GM12878 (cell line): Measurements from ENCODE around the gene ULK1. TPM values are rescaled to one million over a fixed set of nuclear protein-coding genes. Genes with fewer than 3 reads are reported as not detected.

Experiments
- ATF7 ChIP-seq: fragments of 450-650 bp; IDR thresholded peaks from 2 replicates; pipeline ENCODE4 v1.6.1; 2016; ENCODE audit warnings: low read depth, mild to moderate bottlenecking
- BACH1 ChIP-seq: fragments of 450-650 bp; IDR thresholded peaks from 2 replicates; pipeline ENCODE4 v1.6.1; 2017; ENCODE audit warnings: mild to moderate bottlenecking, borderline replicate concordance
- CBFB ChIP-seq: IDR thresholded peaks from 2 replicates; pipeline ENCODE4 v1.6.1; 2016; ENCODE audit warnings: antibody characterized with exemption, low read depth
- HDAC2 ChIP-seq: fragments of 200-600 bp; sonication (generic); IDR thresholded peaks from 2 replicates; pipeline ENCODE4 v1.6.1; 2017
- MXI1 ChIP-seq: fragments of 150-350 bp; IDR thresholded peaks from 2 replicates; pipeline ENCODE4 v1.6.1; 2011; ENCODE audit warnings: low read depth, mild to moderate bottlenecking, inconsistent platforms, low read length, improper control_type of control experiment
- MYB ChIP-seq: fragments of 150-350 bp; IDR thresholded peaks from 2 replicates; pipeline ENCODE4 v1.6.1; 2014; ENCODE audit warnings: mild to moderate bottlenecking, low read depth, low read length, borderline replicate concordance
- MYC ChIP-seq: IDR thresholded peaks from 2 replicates; pipeline ENCODE4 v1.6.1; 2011; ENCODE audit warnings: mild to moderate bottlenecking, low read length, moderate library complexity, inconsistent platforms; ENCODE audit not compliant: insufficient read depth, insufficient replicate concordance, insufficient read length, severe bottlenecking
- NR2C1 ChIP-seq: fragments of 450-650 bp; IDR thresholded peaks from 2 replicates; pipeline ENCODE4 v1.6.1; 2017; ENCODE audit warnings: antibody characterized with exemption, mild to moderate bottlenecking, moderate library complexity
- PAX5 ChIP-seq: IDR thresholded peaks from 2 replicates; pipeline ENCODE4 v1.6.1; 2011; ENCODE audit warnings: low read depth, low read length, borderline replicate concordance
- PML ChIP-seq: IDR thresholded peaks from 2 replicates; pipeline ENCODE4 v1.6.1; 2012; ENCODE audit warnings: low read length, inconsistent platforms
- POLR2A ChIP-seq: IDR thresholded peaks from 2 replicates; pipeline ENCODE4 v1.6.1; 2011; ENCODE audit warnings: low read depth, mild to moderate bottlenecking, low read length
- POLR2AphosphoS5 ChIP-seq: IDR thresholded peaks from 2 replicates; pipeline ENCODE4 v1.6.1; 2011; ENCODE audit warnings: mild to moderate bottlenecking, low read length, inconsistent platforms
- RCOR1 ChIP-seq: conservative IDR thresholded peaks from 2 replicates; pipeline ENCODE4 v1.6.1; 2012; ENCODE audit warnings: low read depth, low read length, improper control_type of control experiment
- RUNX3 ChIP-seq: IDR thresholded peaks from 2 replicates; pipeline ENCODE4 v1.6.1; 2012; ENCODE audit warnings: low read length, inconsistent platforms
- SIN3A ChIP-seq: IDR thresholded peaks from 2 replicates; pipeline ENCODE4 v1.6.1; 2012; ENCODE audit warnings: low read depth, low read length, improper control_type of control experiment
- SIX5 ChIP-seq: IDR thresholded peaks from 2 replicates; pipeline ENCODE4 v1.6.1; 2011; ENCODE audit warnings: mild to moderate bottlenecking, low read depth, low read length, moderate library complexity; ENCODE audit not compliant: severe bottlenecking
- SMAD5 ChIP-seq: IDR thresholded peaks from 2 replicates; pipeline ENCODE4 v1.6.1; 2016; ENCODE audit warnings: antibody characterized with exemption, low read depth
- SMARCA5 ChIP-seq: fragments of 450-650 bp; IDR thresholded peaks from 2 replicates; pipeline ENCODE4 v1.6.1; 2017; ENCODE audit warnings: mild to moderate bottlenecking
- SMC3 ChIP-seq: IDR thresholded peaks from 2 replicates; pipeline ENCODE4 v1.6.1; 2011; ENCODE audit warnings: low read length, improper control_type of control experiment, borderline replicate concordance
- SREBF2 ChIP-seq: IDR thresholded peaks from 2 replicates; pipeline ENCODE4 v1.6.1; 2012; ENCODE audit warnings: mild to moderate bottlenecking, low read length
- SRF ChIP-seq, 2 experiments: IDR thresholded peaks; 2 replicates each; pipeline ENCODE4 v1.6.1; 2011; ENCODE audit warnings: low read depth in 2 of 2, low read length in 2 of 2, mild to moderate bottlenecking in 1 of 2, moderate library complexity in 1 of 2
- TCF12 ChIP-seq: IDR thresholded peaks from 2 replicates; pipeline ENCODE4 v1.6.1; 2011; ENCODE audit warnings: low read depth, mild to moderate bottlenecking, low read length
- TCF3 ChIP-seq: IDR thresholded peaks from 2 replicates; pipeline ENCODE4 v1.6.1; 2012; ENCODE audit warnings: low read depth, mild to moderate bottlenecking, low read length, borderline replicate concordance; ENCODE audit not compliant: insufficient read depth
- YY1 ChIP-seq: IDR thresholded peaks from 2 replicates; pipeline ENCODE4 v1.6.1; 2011; ENCODE audit warnings: low read depth, mild to moderate bottlenecking, low read length
- ZNF217 ChIP-seq: fragments of 450-650 bp; IDR thresholded peaks from 2 replicates; pipeline ENCODE4 v1.6.1; 2017; ENCODE audit warnings: antibody characterized with exemption, mild to moderate bottlenecking
- polyA plus RNA-seq, 11 experiments: library from polyadenylated mRNA; depleted of rRNA in 4 of 11; unstranded in 6 of 11; stranded (reverse) in 5 of 11; fragments of >200 nt; fragmentation: Nextera tagmentation in 4 of 11; fragmentation: Illumina TruSeq in 1 of 11; extraction: Ambion mirVana in 4 of 11; extraction: Trizol in 1 of 11; gene quantifications; 1 replicate in 1 of 11; 2 replicates in 10 of 11; pipeline versions ENCODE4 v1.2.1 to v1.2.3, GENCODE V29; 2011 to 2016; ENCODE audit warnings: inconsistent platforms in 2 of 11, missing spikeins in 2 of 11, low read depth in 1 of 11
- total RNA-seq, 4 experiments: library from RNA; depleted of rRNA in 3 of 4; stranded (reverse); fragments of >200 nt in 3 of 4; fragmentation: Illumina TruSeq in 1 of 4; extraction: Trizol in 1 of 4; gene quantifications; 2 replicates each; pipeline versions ENCODE4 v1.2.1 to v1.2.3, GENCODE V29; 2013 to 2021
- TF ChIP-seq, protein P1 (sequence below): IDR thresholded peaks from 2 replicates; pipeline ENCODE4 v1.6.1; 2012; ENCODE audit warnings: low read depth, low read length, improper control_type of control experiment
- TF ChIP-seq, protein P2 (sequence below): fragments of 450-650 bp; IDR thresholded peaks from 2 replicates; pipeline ENCODE4 v1.6.1; 2016; ENCODE audit warnings: mild to moderate bottlenecking
- TF ChIP-seq, protein P3 (sequence below): IDR thresholded peaks from 2 replicates; pipeline ENCODE4 v1.6.1; 2011; ENCODE audit warnings: low read depth, low read length, improper control_type of control experiment, borderline replicate concordance
- TF ChIP-seq, protein P4 (sequence below): IDR thresholded peaks from 2 replicates; pipeline ENCODE4 v1.6.1; 2011; ENCODE audit warnings: low read depth, mild to moderate bottlenecking, low read length, moderate library complexity, borderline replicate concordance; ENCODE audit errors: extremely low read depth

ULK1 gene
- total and polyA plus RNA-seq, 10 of the 15 experiments (the other 5 are each of a cell fraction or from before 2014, with no cell fraction given): 0.13 to 14.1 (median 1.5) TPM

DNA sequence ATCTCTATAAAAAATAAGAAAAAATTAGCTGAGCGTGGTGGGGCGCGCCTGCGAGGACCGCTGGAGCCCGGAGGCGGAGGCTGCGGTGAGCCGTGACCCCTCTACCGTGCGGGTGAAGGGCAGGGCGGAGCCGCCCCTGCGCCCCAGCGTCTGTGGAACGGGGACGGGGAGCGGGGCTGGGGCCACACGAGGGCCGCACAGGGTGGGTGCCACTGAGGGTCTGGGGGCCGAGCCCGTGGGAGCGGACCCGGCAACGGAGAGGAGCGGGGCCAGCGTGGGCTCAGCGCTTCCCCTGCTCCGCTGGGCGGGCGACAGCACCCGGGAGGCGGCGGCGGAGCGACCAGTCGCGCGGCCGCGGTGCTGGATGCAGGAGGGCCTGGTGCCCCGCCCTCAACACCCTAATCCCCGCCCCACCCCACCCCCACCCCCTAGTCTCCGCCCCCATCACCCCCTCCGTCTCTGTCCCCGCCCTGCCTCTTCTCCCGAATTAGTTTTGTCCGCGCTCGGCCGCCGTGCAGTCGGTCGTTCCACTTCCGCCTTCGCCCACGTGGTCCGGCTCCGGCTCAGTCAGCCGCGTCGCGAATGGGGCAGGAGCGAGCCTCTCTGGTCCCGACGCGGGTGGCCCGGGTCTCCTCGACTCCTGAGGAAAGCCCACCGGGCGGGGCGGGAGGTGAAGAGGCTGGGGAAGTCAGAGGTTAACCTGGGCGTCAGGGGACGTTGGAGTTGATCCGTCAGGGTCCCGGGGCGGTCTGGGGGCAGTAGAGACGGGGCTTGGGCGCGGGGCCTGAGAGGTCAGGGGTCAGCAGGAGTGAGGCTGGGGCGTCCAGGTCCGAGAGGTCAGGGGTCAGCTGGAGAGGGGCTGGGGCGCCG lies 34.5 kb downstream of the ULK1 start, which contains the start of gene PUS1 (continued):
- no peak for TF ChIP-seq SREBF2
- peak; percentile 72 for TF ChIP-seq YY1
- no peak for TF ChIP-seq MYB
- peak; percentile 73 for TF ChIP-seq MYC
- TF ChIP-seq SIX5: peak; percentile 34
- peak; percentile 94 for TF ChIP-seq POLR2A
- TF ChIP-seq POLR2AphosphoS5: peak; percentile 94
- TF ChIP-seq NR2C1: peak; percentile 85
- TF ChIP-seq, protein P1, sequence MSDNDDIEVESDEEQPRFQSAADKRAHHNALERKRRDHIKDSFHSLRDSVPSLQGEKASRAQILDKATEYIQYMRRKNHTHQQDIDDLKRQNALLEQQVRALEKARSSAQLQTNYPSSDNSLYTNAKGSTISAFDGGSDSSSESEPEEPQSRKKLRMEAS: peak; percentile 97
- peak; percentile 49; the same call in 1 of the 2 replicates for TF ChIP-seq TCF12
- TF ChIP-seq MXI1: peak; percentile 96
- TF ChIP-seq ZNF217: no peak
- TF ChIP-seq SMAD5: peak; percentile 66; the same call in 1 of the 2 replicates
- TF ChIP-seq TCF3: 0 out of 2 replicates have a peak, but pooled peaks have one; percentile 18
- TF ChIP-seq BACH1: peak; percentile 56; the same call in 1 of the 2 replicates
- peak; percentile 93 for TF ChIP-seq SIN3A
- peak; percentile 69; the same call in 1 of the 2 replicates for TF ChIP-seq PML
- TF ChIP-seq SMC3: no peak
- TF ChIP-seq, protein P2, sequence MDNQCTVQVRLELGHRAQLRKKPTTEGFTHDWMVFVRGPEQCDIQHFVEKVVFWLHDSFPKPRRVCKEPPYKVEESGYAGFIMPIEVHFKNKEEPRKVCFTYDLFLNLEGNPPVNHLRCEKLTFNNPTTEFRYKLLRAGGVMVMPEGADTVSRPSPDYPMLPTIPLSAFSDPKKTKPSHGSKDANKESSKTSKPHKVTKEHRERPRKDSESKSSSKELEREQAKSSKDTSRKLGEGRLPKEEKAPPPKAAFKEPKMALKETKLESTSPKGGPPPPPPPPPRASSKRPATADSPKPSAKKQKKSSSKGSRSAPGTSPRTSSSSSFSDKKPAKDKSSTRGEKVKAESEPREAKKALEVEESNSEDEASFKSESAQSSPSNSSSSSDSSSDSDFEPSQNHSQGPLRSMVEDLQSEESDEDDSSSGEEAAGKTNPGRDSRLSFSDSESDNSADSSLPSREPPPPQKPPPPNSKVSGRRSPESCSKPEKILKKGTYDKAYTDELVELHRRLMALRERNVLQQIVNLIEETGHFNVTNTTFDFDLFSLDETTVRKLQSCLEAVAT: peak; percentile 48; the same call in 1 of the 2 replicates
- peak; percentile 87 for TF ChIP-seq PAX5
- peak; percentile 25; the same call in 1 of the 2 replicates for TF ChIP-seq SMARCA5
- TF ChIP-seq, protein P3, sequence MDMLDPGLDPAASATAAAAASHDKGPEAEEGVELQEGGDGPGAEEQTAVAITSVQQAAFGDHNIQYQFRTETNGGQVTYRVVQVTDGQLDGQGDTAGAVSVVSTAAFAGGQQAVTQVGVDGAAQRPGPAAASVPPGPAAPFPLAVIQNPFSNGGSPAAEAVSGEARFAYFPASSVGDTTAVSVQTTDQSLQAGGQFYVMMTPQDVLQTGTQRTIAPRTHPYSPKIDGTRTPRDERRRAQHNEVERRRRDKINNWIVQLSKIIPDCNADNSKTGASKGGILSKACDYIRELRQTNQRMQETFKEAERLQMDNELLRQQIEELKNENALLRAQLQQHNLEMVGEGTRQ: peak; percentile 72
- no peak for TF ChIP-seq HDAC2
- peak; percentile 52 for TF ChIP-seq RUNX3
- TF ChIP-seq, protein P4, sequence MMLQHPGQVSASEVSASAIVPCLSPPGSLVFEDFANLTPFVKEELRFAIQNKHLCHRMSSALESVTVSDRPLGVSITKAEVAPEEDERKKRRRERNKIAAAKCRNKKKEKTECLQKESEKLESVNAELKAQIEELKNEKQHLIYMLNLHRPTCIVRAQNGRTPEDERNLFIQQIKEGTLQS: peak; percentile 64; the same call in 1 of the 2 replicates
- no peak for TF ChIP-seq SRF (IDR thresholded peaks at IDR 0.05; ENCODE audit: low read depth in 2 of 2, low read length in 2 of 2)
- no peak for TF ChIP-seq CBFB
- no peak for TF ChIP-seq ATF7
- TF ChIP-seq RCOR1: no peak
